Smooth muscle cell (in vitro differentiated cells): Measurements from ENCODE around the gene IL18BP. TPM values are rescaled to one million over a fixed set of nuclear protein-coding genes. Genes with fewer than 3 reads are reported as not detected.

Experiments
- DNase-seq: peaks from one replicate; lab custom pipeline; 2025; ENCODE audit not compliant: unreplicated experiment; lab: John Stamatoyannopoulos, UW
- H2AFZ ChIP-seq: fragments of 200-600 bp; sonication (generic); 2 replicates; pipeline ENCODE4 v1.6.0; 2016; ENCODE audit warnings: antibody characterized with exemption, low read depth, mild to moderate bottlenecking
- H3F3A ChIP-seq: fragments of 200-600 bp; sonication (generic); 2 replicates; pipeline ENCODE4 v1.6.0; 2017; ENCODE audit warnings: antibody characterized with exemption, low read depth
- H3K27ac ChIP-seq: fragments of 200-600 bp; sonication (generic); 2 replicates; pipeline ENCODE4 v1.5.1; 2016; ENCODE audit warnings: low read depth, mild to moderate bottlenecking
- H3K27me3 ChIP-seq: fragments of 200-600 bp; sonication (generic); 2 replicates; pipeline ENCODE4 v1.6.1; 2016; ENCODE audit warnings: low read depth, mild to moderate bottlenecking
- H3K36me3 ChIP-seq: fragments of 200-600 bp; sonication (generic); 2 replicates; pipeline ENCODE4 v1.5.1; 2016; ENCODE audit warnings: low read depth
- H3K4me1 ChIP-seq: fragments of 200-600 bp; sonication (generic); 2 replicates; pipeline ENCODE4 v1.5.1; 2016; ENCODE audit warnings: low read depth
- H3K4me2 ChIP-seq: fragments of 200-600 bp; sonication (generic); 2 replicates; pipeline ENCODE4 v1.6.0; 2016; ENCODE audit warnings: mild to moderate bottlenecking
- H3K4me3 ChIP-seq: fragments of 200-600 bp; sonication (generic); 2 replicates; pipeline ENCODE4 v1.5.1; 2016; ENCODE audit warnings: mild to moderate bottlenecking
- H3K79me2 ChIP-seq: fragments of 200-600 bp; sonication (generic); 2 replicates; pipeline ENCODE4 v1.6.0; 2016; ENCODE audit warnings: low read depth, mild to moderate bottlenecking
- H3K9ac ChIP-seq: fragments of 200-600 bp; sonication (generic); 2 replicates; pipeline ENCODE4 v1.6.0; 2016; ENCODE audit warnings: low read depth
- H3K9me3 ChIP-seq: fragments of 200-600 bp; sonication (generic); replicated peaks from 2 replicates; pipeline ENCODE4 v1.5.1; 2016; ENCODE audit warnings: low read depth
- H4K20me1 ChIP-seq: fragments of 200-600 bp; sonication (generic); 2 replicates; pipeline ENCODE4 v1.6.0; 2016; ENCODE audit warnings: low read depth
- CTCF ChIP-seq: fragments of 200-600 bp; sonication (generic); IDR thresholded peaks from 2 replicates; pipeline ENCODE4 v1.5.1; 2017; ENCODE audit warnings: borderline replicate concordance, mild to moderate bottlenecking, antibody characterized with exemption; ENCODE audit not compliant: insufficient read depth, poor library complexity, severe bottlenecking
- WGBS: methylation state at CpG from one replicate; pipeline ENCODE4 v1.1.7; 2016; ENCODE audit warnings: low lambda C conversion rate; 5-methylcytosine and 5-hydroxymethylcytosine counted together
- polyA plus RNA-seq: library from polyadenylated mRNA; unstranded; fragments of >200 nt; fragmentation: Nextera tagmentation; extraction: Ambion mirVana; gene quantifications from 2 replicates; pipeline ENCODE4 v1.2.1, GENCODE V29; 2016
- total RNA-seq: library from RNA; depleted of rRNA; stranded (reverse); fragments of >200 nt; gene quantifications from 2 replicates; pipeline ENCODE4 v1.2.3, GENCODE V29; 2014

The IL18BP gene
- total and polyA plus RNA-seq, 2 experiments from 2014 or later = 0.55 to 4.5 TPM

- H4K20me1 ChIP-seq = peaks cover 90% of the 10 kb centered on the region
- no peaks in the 10 kb centered on the region for H3F3A ChIP-seq
- peaks cover 80% of the 10 kb centered on the region for H3K79me2 ChIP-seq
- H3K36me3 ChIP-seq = no peaks in the 10 kb centered on the region
- no peak overlapping the region for H3K9ac ChIP-seq
- WGBS = 64% methylated on average over 3 of the region's 3 CpGs
- H3K9me3 ChIP-seq = no peaks in the 10 kb centered on the region
- no peaks in the 10 kb centered on the region for H3K4me1 ChIP-seq
- H3K27me3 ChIP-seq = no peaks in the 10 kb centered on the region
- no peak overlapping the region for H3K4me3 ChIP-seq
- no peak overlapping the region for H2AFZ ChIP-seq
- no peak overlapping the region for H3K27ac ChIP-seq
- DNase-seq = no peak
- no peak for TF ChIP-seq CTCF
- no peak overlapping the region for H3K4me2 ChIP-seq
Observed at GRCh38 chr11:71955898-71956456, 42.7 kb upstream of the IL18BP start.

GRCh38 chr11:71962428-71963038 is 36.2 kb upstream of the IL18BP start:
- Histone ChIP-seq H3K27ac (peak overlapping the region; percentile 78), H3K4me3 (no peak overlapping the region), H3K4me1 (no peaks in the 10 kb centered on the region), H3F3A (peaks cover 9% of the 10 kb centered on the region), H3K4me2 (peak overlapping the region; percentile 28), H4K20me1 (peaks cover 47% of the 10 kb centered on the region), H2AFZ (no peak overlapping the region), H3K79me2 (peaks cover 28% of the 10 kb centered on the region), H3K9ac (peak overlapping the region; percentile 24), H3K9me3 (no peaks in the 10 kb centered on the region), H3K36me3 (no peaks in the 10 kb centered on the region), H3K27me3 (no peaks in the 10 kb centered on the region)
- no peak for TF ChIP-seq CTCF
- DNase-seq = no peak
- 25% methylated on average over 2 of the region's 2 CpGs for WGBS

- H3F3A ChIP-seq = peaks cover 9% of the 10 kb centered on the region
- WGBS = 84% methylated on average over 8 of the region's 8 CpGs
- peak overlapping the region; percentile 78 for H3K27ac ChIP-seq
- H3K4me3 ChIP-seq = no peak overlapping the region
- no peak for DNase-seq
- no peak for TF ChIP-seq CTCF
- no peaks in the 10 kb centered on the region for H3K36me3 ChIP-seq
- H2AFZ ChIP-seq = no peak overlapping the region
- H3K27me3 ChIP-seq = no peaks in the 10 kb centered on the region
- H3K4me1 ChIP-seq = no peaks in the 10 kb centered on the region
- no peaks in the 10 kb centered on the region for H3K9me3 ChIP-seq
- no peak overlapping the region for H3K4me2 ChIP-seq
- no peak overlapping the region for H3K9ac ChIP-seq
- H4K20me1 ChIP-seq = peaks cover 40% of the 10 kb centered on the region
- peaks cover 20% of the 10 kb centered on the region for H3K79me2 ChIP-seq
Observed at GRCh38 chr11:71963468-71963867, 35.2 kb upstream of the IL18BP start.

- Histone ChIP-seq H3K36me3 (no peaks in the 10 kb centered on the region), H3K27ac (no peak overlapping the region), H3K79me2 (peaks cover 18% of the 10 kb centered on the region), H3K9ac (no peak overlapping the region), H3K4me2 (no peak overlapping the region), H3K27me3 (no peaks in the 10 kb centered on the region), H2AFZ (no peak overlapping the region), H3F3A (peaks cover 9% of the 10 kb centered on the region), H4K20me1 (peaks cover 38% of the 10 kb centered on the region), H3K4me3 (no peak overlapping the region), H3K9me3 (no peaks in the 10 kb centered on the region), H3K4me1 (no peaks in the 10 kb centered on the region)
- WGBS = 89% methylated on average over 4 of the region's 4 CpGs
- no peak for DNase-seq
- TF ChIP-seq CTCF = no peak
Observed at GRCh38 chr11:71964641-71965040, 34.1 kb upstream of the IL18BP start.
